HG03064 (cell line): ENCODE data around the gene PRSS8.
"Not testable (repeated sequence)": the region's sequence is repeated elsewhere in the genome, so short reads cannot be mapped to it uniquely, and the experiment has no call there.

Experiments used
- ATAC-seq: cut with Tn5 transposase; IDR thresholded peaks from one replicate; pipeline ENCODE4 v1.9.1; 2021; ENCODE audit warnings: low read depth; ENCODE audit not compliant: unreplicated experiment

The PRSS8 gene

GRCh38 chr16:31108035-31108793, 27.3 kb downstream of the PRSS8 start, which contains the start of gene BCKDK:
TSS of gene BCKDK (plus strand) at chr16:31108386. CDS start at chr16:31109224, 838 bp downstream.
- ATAC-seq: peak; percentile 73

GRCh38 chr16:31107465-31107867, 28.1 kb downstream of the PRSS8 start:
- ATAC-seq: peak; percentile 57

- no peak for ATAC-seq
Measured at GRCh38 chr16:31106509-31107464, 28.7 kb downstream of the PRSS8 start.

- ATAC-seq: no peak
Measured at GRCh38 chr16:31105677-31106213, 29.8 kb downstream of the PRSS8 start.

- not testable (repeated sequence) for ATAC-seq
Measured at GRCh38 chr16:31100876-31101641, 34.5 kb downstream of the PRSS8 start.

GRCh38 chr16:31099860-31100638, 35.5 kb downstream of the PRSS8 start:
- no peak for ATAC-seq

GRCh38 chr16:31094424-31095120, 41.0 kb downstream of the PRSS8 start, which contains the start of gene VKORC1:
TSS of gene VKORC1 (minus strand) at chr16:31094797. CDS start at chr16:31094729, 68 bp downstream.
- ATAC-seq: peak; percentile 82

GRCh38 chr16:31094088-31094423, 41.5 kb downstream of the PRSS8 start:
- ATAC-seq: no peak

GRCh38 chr16:31093132-31093703, 42.3 kb downstream of the PRSS8 start:
- ATAC-seq: no peak

- ATAC-seq: no peak
Measured at GRCh38 chr16:31092330-31092729, 43.2 kb downstream of the PRSS8 start.

- no peak for ATAC-seq
Measured at GRCh38 chr16:31090540-31090939, 45.0 kb downstream of the PRSS8 start.

- ATAC-seq: no peak
Measured at GRCh38 chr16:31089199-31089598, 46.3 kb downstream of the PRSS8 start.

GRCh38 chr16:31088459-31089183, 46.9 kb downstream of the PRSS8 start, which contains the start of gene PRSS53:
TSS of gene PRSS53 (minus strand) at chr16:31088943. CDS start at chr16:31088809, 134 bp downstream.
- no peak for ATAC-seq

- no peak for ATAC-seq
Measured at GRCh38 chr16:31087971-31088370, 47.6 kb downstream of the PRSS8 start.

- ATAC-seq: no peak
Measured at GRCh38 chr16:31087481-31087880, 48.0 kb downstream of the PRSS8 start.

- ATAC-seq: no peak
Measured at GRCh38 chr16:31086629-31086906, 49.0 kb downstream of the PRSS8 start.

GRCh38 chr16:31085873-31086628, 49.5 kb downstream of the PRSS8 start:
- ATAC-seq: no peak
